Neural cell (in vitro differentiated cells): Measurements from ENCODE around the gene IGSF23. TPM values are rescaled to one million over a fixed set of nuclear protein-coding genes. Genes with fewer than 3 reads are reported as not detected.

ENCODE experiments used
- H2AFZ ChIP-seq: fragments of 200-600, 300-800 bp; sonication (generic), shearing (Covaris generic); 2 replicates; pipeline ENCODE4 v1.6.0; 2014; ENCODE audit warnings: low read depth, mild to moderate bottlenecking, antibody characterized with exemption, low read length, moderate library complexity
- H3F3A ChIP-seq: fragments of 200-600 bp; shearing (Covaris generic); 2 replicates; pipeline ENCODE4 v1.6.1; 2016; ENCODE audit warnings: mild to moderate bottlenecking, moderate library complexity, mixed read lengths, antibody characterized with exemption, low read length; ENCODE audit not compliant: insufficient read depth, poor library complexity, severe bottlenecking
- H3K27ac ChIP-seq: fragments of 200-600, 300-800 bp; sonication (generic), shearing (Covaris generic); 2 replicates; pipeline ENCODE4 v1.5.1; 2014; ENCODE audit warnings: mild to moderate bottlenecking, low read length, moderate library complexity
- H3K27me3 ChIP-seq: fragments of 300-800, 200-600 bp; sonication (generic), shearing (Covaris generic); 2 replicates; pipeline ENCODE4 v1.6.0; 2014; ENCODE audit warnings: mild to moderate bottlenecking, low read depth, low read length, moderate library complexity; ENCODE audit not compliant: insufficient read depth
- H3K36me3 ChIP-seq: fragments of 300-800, 200-600 bp; sonication (generic), shearing (Covaris generic); 2 replicates; pipeline ENCODE4 v1.5.1; 2014; ENCODE audit warnings: mild to moderate bottlenecking, antibody characterized with exemption, low read length, moderate library complexity; ENCODE audit not compliant: insufficient read depth
- H3K4me2 ChIP-seq: fragments of 300-800, 200-600 bp; sonication (generic), shearing (Covaris generic); 2 replicates; pipeline ENCODE4 v1.6.0; 2014; ENCODE audit warnings: mild to moderate bottlenecking, low read length
- H3K4me3 ChIP-seq: fragments of 300-800, 200-600 bp; sonication (generic), shearing (Covaris generic); 2 replicates; pipeline ENCODE4 v1.5.1; 2014; ENCODE audit warnings: mild to moderate bottlenecking, low read length, moderate library complexity
- H3K79me2 ChIP-seq: fragments of 200-600 bp; shearing (Covaris generic); replicated peaks from 2 replicates; pipeline ENCODE4 v1.6.0; 2014; ENCODE audit warnings: mild to moderate bottlenecking, low read length, moderate library complexity; ENCODE audit not compliant: insufficient read depth
- H3K9ac ChIP-seq: fragments of 300-800, 200-600 bp; sonication (generic), shearing (Covaris generic); 2 replicates; pipeline ENCODE4 v1.6.1; 2016; ENCODE audit warnings: mild to moderate bottlenecking, low read length, mixed read lengths
- H3K9me2 ChIP-seq: fragments of 200-600 bp; shearing (Covaris generic); 2 replicates; pipeline ENCODE4 v1.6.1; 2016; ENCODE audit warnings: mild to moderate bottlenecking, low read length, mixed read lengths; ENCODE audit not compliant: insufficient read depth
- H3K9me3 ChIP-seq: fragments of 200-600, 300-800 bp; sonication (generic), shearing (Covaris generic); 2 replicates; pipeline ENCODE4 v1.6.1; 2016; ENCODE audit warnings: mild to moderate bottlenecking, mixed run types, low read length, moderate library complexity, mixed read lengths
- H4K20me1 ChIP-seq: fragments of 200-600 bp; shearing (Covaris generic); 2 replicates; pipeline ENCODE4 v1.6.1; 2016; ENCODE audit warnings: mild to moderate bottlenecking, mixed run types; ENCODE audit not compliant: insufficient read depth
- EP300 ChIP-seq: fragments of 450-650 bp; conservative IDR thresholded peaks from 2 replicates; pipeline ENCODE4 v1.6.1; 2014; ENCODE audit warnings: antibody characterized with exemption, mild to moderate bottlenecking, moderate library complexity; ENCODE audit not compliant: poor library complexity, severe bottlenecking
- EZH2 ChIP-seq: fragments of 200-600, 300-800 bp; shearing (Covaris generic), sonication (generic); IDR thresholded peaks from 2 replicates; pipeline ENCODE4 v1.6.1; 2014; ENCODE audit warnings: antibody characterized with exemption, low read length, borderline replicate concordance, mild to moderate bottlenecking; ENCODE audit not compliant: insufficient read depth, poor library complexity, severe bottlenecking
- MXI1 ChIP-seq: fragments of 450-650 bp; conservative IDR thresholded peaks from 2 replicates; pipeline ENCODE4 v1.6.1; 2014; ENCODE audit warnings: antibody characterized with exemption, mild to moderate bottlenecking; ENCODE audit not compliant: poor library complexity, severe bottlenecking
- RAD21 ChIP-seq: fragments of 450-650 bp; conservative IDR thresholded peaks from 2 replicates; pipeline ENCODE4 v1.6.1; 2014; ENCODE audit warnings: antibody characterized with exemption, mild to moderate bottlenecking, moderate library complexity
- REST ChIP-seq: IDR thresholded peaks from 2 replicates; pipeline ENCODE4 v1.6.1; 2012; ENCODE audit warnings: borderline replicate concordance
- SMC3 ChIP-seq: fragments of 450-650 bp; conservative IDR thresholded peaks from 2 replicates; pipeline ENCODE4 v1.6.1; 2014; ENCODE audit warnings: antibody characterized with exemption, mild to moderate bottlenecking, moderate library complexity; ENCODE audit not compliant: poor library complexity
- TAF1 ChIP-seq: IDR thresholded peaks from 2 replicates; pipeline ENCODE4 v1.6.1; 2012; ENCODE audit warnings: low read depth
- polyA minus RNA-seq: library from RNA; depleted of rRNA, polyadenylated mRNA; stranded (reverse); fragments of >200 nt; gene quantifications from 2 replicates; pipeline ENCODE4 v1.2.3, GENCODE V29; 2014
- polyA plus RNA-seq: library from polyadenylated mRNA; depleted of rRNA; stranded (reverse); fragments of >200 nt; gene quantifications from 2 replicates; pipeline ENCODE4 v1.2.3, GENCODE V29; 2014
- TF ChIP-seq, protein P1 (sequence below): fragments of 450-650 bp; IDR thresholded peaks from 2 replicates; pipeline ENCODE4 v1.5.1; 2014; ENCODE audit warnings: antibody characterized with exemption, mild to moderate bottlenecking, moderate library complexity; ENCODE audit not compliant: poor library complexity, severe bottlenecking

The IGSF23 gene
- not detected in 2 replicates for polyA plus RNA-seq
- not detected in 2 replicates for polyA minus RNA-seq

DNA sequence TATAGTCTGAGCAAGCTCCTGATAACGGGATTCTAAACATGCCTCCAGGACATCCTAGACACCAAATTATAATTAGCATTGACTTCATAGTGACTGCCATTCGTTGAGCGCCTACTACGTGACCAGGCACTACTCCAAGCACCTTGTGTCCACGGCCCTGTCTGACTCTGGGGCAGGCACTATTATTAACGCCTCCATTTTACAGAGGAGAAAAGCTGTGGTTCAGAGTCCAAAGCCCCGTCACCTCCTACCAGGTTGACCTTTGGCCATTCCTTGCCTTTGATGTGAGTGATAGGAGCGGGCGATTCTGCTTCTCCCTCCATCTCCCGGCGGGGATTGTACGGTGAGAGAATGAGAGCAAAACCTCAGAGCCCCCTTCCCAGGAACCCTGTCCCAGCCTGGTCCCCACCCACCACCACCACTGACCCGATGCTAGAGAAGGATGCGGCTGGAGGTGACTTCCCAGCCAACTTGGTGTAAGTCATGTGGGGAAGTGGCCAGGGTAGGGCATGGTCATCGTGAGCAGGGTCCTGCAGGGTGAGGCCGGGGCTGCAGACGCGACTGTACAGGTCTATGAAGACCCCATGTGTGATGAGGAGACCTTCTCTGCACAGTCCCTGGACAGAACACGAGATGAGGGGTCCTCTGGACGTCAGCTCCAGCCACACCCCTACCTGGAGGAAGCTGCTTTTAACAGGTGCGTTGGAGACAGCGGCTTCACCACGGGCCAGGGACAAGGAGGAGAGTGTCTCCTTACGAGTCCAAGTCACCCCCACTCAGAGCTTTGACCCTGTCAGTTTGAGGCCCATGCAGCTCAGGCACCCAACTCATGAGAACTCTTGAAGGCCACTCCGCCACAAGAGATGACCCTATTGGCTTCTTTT lies at the start of gene IGSF23:
Gene IGSF23 (plus strand): TSS at position 269 of the 884 bp plus-strand sequence. CDS start 83 bp downstream, at position 352.
- Histone ChIP-seq H4K20me1 (no peaks in the 10 kb centered on the region), H3K27ac (no peak within 1 kb of the TSS), H2AFZ (no peak within 1 kb of the TSS), H3K36me3 (no peaks in the 10 kb centered on the region), H3K9me2 (no peaks in the 10 kb centered on the region), H3K79me2 (no peaks in the 10 kb centered on the region), H3K27me3 (no peaks in the 10 kb centered on the region), H3F3A (no peaks in the 10 kb centered on the region), H3K4me2 (no peak within 1 kb of the TSS), H3K9me3 (no peaks in the 10 kb centered on the region), H3K9ac (no peak within 1 kb of the TSS), H3K4me3 (no peak within 1 kb of the TSS)
- TF ChIP-seq SMC3, result no peak
- no peak for TF ChIP-seq TAF1
- no peak for TF ChIP-seq REST
- TF ChIP-seq MXI1, result no peak
- TF ChIP-seq RAD21, result no peak
- TF ChIP-seq EZH2, result no peak

DNA sequence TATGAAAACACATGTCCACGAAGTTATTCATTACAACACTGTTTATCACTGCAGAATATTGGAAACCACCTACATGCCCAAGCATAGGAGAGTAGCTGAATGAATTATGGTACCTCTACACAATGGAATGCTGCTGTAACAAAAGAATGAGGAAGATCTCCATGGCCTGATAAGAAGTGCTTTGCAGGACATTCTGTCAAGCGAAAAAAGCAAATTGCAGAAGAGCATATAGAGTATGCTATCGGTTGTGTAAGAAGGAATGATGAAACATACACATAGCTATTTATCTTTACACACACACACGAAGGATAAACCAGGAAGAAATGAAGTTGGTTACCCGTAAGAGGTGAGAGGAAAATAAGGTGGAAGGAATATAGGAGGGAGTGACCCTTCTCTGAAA lies 46.4 kb upstream of the IGSF23 start:
- no peak overlapping the region for H3K4me2 ChIP-seq

More for the DNA sequence above, 46.4 kb upstream of the IGSF23 start:
- Histone ChIP-seq H3K9me2 (no peaks in the 10 kb centered on the region), H3K36me3 (no peaks in the 10 kb centered on the region), H3K79me2 (no peaks in the 10 kb centered on the region), H4K20me1 (no peaks in the 10 kb centered on the region), H3F3A (no peaks in the 10 kb centered on the region), H3K9me3 (no peaks in the 10 kb centered on the region), H3K27me3 (no peaks in the 10 kb centered on the region), H3K4me3 (no peak overlapping the region), H3K27ac (no peak overlapping the region), H3K9ac (no peak overlapping the region), H2AFZ (no peak overlapping the region)
- TF ChIP-seq EZH2 (no peak), MXI1 (no peak), SMC3 (no peak), EP300 (no peak)
- TF ChIP-seq, protein P1, sequence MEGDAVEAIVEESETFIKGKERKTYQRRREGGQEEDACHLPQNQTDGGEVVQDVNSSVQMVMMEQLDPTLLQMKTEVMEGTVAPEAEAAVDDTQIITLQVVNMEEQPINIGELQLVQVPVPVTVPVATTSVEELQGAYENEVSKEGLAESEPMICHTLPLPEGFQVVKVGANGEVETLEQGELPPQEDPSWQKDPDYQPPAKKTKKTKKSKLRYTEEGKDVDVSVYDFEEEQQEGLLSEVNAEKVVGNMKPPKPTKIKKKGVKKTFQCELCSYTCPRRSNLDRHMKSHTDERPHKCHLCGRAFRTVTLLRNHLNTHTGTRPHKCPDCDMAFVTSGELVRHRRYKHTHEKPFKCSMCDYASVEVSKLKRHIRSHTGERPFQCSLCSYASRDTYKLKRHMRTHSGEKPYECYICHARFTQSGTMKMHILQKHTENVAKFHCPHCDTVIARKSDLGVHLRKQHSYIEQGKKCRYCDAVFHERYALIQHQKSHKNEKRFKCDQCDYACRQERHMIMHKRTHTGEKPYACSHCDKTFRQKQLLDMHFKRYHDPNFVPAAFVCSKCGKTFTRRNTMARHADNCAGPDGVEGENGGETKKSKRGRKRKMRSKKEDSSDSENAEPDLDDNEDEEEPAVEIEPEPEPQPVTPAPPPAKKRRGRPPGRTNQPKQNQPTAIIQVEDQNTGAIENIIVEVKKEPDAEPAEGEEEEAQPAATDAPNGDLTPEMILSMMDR, result no peak
